Activated T-cell treated with anti-CD3 and anti-CD28 coated beads, Interleukin-2, amount 50 U/mL, for 24 hours (primary cell): ENCODE data around the gene ADAM12.
A peak's percentile ranks its signal among the peaks of the same experiment; 100 is the strongest.

ENCODE experiments used
- DNase-seq: peaks from one replicate; pipeline ENCODE4 v3.0.0-alpha.2; 2020
- H3K27ac Mint-ChIP-seq: 2 replicates; pipeline ENCODE4 v1.8.0; 2020; ENCODE audit warnings: mild to moderate bottlenecking, mixed read lengths
- H3K27me3 Mint-ChIP-seq: 2 replicates; pipeline ENCODE4 v1.8.0; 2020; ENCODE audit warnings: mixed read lengths
- H3K36me3 Mint-ChIP-seq: 2 replicates; pipeline ENCODE4 v1.8.0; 2020; ENCODE audit warnings: low read depth, mixed read lengths
- H3K4me1 Mint-ChIP-seq: 2 replicates; pipeline ENCODE4 v1.8.0; 2020; ENCODE audit warnings: low read depth, mixed read lengths
- H3K4me3 Mint-ChIP-seq: 2 replicates; pipeline ENCODE4 v1.8.0; 2020; ENCODE audit warnings: mild to moderate bottlenecking, moderate library complexity, mixed read lengths
- H3K9me3 Mint-ChIP-seq: 2 replicates; pipeline ENCODE4 v1.8.0; 2020; ENCODE audit warnings: mixed read lengths

Gene ADAM12, protein sequence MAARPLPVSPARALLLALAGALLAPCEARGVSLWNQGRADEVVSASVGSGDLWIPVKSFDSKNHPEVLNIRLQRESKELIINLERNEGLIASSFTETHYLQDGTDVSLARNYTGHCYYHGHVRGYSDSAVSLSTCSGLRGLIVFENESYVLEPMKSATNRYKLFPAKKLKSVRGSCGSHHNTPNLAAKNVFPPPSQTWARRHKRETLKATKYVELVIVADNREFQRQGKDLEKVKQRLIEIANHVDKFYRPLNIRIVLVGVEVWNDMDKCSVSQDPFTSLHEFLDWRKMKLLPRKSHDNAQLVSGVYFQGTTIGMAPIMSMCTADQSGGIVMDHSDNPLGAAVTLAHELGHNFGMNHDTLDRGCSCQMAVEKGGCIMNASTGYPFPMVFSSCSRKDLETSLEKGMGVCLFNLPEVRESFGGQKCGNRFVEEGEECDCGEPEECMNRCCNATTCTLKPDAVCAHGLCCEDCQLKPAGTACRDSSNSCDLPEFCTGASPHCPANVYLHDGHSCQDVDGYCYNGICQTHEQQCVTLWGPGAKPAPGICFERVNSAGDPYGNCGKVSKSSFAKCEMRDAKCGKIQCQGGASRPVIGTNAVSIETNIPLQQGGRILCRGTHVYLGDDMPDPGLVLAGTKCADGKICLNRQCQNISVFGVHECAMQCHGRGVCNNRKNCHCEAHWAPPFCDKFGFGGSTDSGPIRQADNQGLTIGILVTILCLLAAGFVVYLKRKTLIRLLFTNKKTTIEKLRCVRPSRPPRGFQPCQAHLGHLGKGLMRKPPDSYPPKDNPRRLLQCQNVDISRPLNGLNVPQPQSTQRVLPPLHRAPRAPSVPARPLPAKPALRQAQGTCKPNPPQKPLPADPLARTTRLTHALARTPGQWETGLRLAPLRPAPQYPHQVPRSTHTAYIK

GRCh38 chr10:126387931-126388911, at the start of gene ADAM12:
ADAM12 (minus strand) TSS chr10:126388477; CDS start chr10:126388145, 332 bp downstream.
- peaks cover 49% of the 10 kb centered on the region for H3K27me3 Mint-ChIP-seq
- no peak within 1 kb of the TSS for H3K27ac Mint-ChIP-seq
- H3K36me3 Mint-ChIP-seq = no peaks in the 10 kb centered on the region
- DNase-seq = no peak
- peak within 1 kb of the TSS; percentile 58 for H3K4me3 Mint-ChIP-seq
- H3K9me3 Mint-ChIP-seq = peaks cover 3% of the 10 kb centered on the region
- H3K4me1 Mint-ChIP-seq = peaks cover 8% of the 10 kb centered on the region

- peaks cover under 1% of the 10 kb centered on the region for H3K9me3 Mint-ChIP-seq
- no peak for DNase-seq
- H3K4me3 Mint-ChIP-seq = no peak overlapping the region
- no peaks in the 10 kb centered on the region for H3K4me1 Mint-ChIP-seq
- peaks cover 5% of the 10 kb centered on the region for H3K27me3 Mint-ChIP-seq
- H3K27ac Mint-ChIP-seq = no peak overlapping the region
- H3K36me3 Mint-ChIP-seq = no peaks in the 10 kb centered on the region
These were observed 49.5 kb upstream of the ADAM12 start for GRCh38 chr10:126437635-126438406.

- H3K4me1 Mint-ChIP-seq = no peaks in the 10 kb centered on the region
- DNase-seq = no peak
- peaks cover 4% of the 10 kb centered on the region for H3K9me3 Mint-ChIP-seq
- no peaks in the 10 kb centered on the region for H3K36me3 Mint-ChIP-seq
- no peak overlapping the region for H3K27ac Mint-ChIP-seq
- peaks cover 4% of the 10 kb centered on the region for H3K27me3 Mint-ChIP-seq
- H3K4me3 Mint-ChIP-seq = no peak overlapping the region
These were observed 46.0 kb upstream of the ADAM12 start for GRCh38 chr10:126434235-126434634.

DNA sequence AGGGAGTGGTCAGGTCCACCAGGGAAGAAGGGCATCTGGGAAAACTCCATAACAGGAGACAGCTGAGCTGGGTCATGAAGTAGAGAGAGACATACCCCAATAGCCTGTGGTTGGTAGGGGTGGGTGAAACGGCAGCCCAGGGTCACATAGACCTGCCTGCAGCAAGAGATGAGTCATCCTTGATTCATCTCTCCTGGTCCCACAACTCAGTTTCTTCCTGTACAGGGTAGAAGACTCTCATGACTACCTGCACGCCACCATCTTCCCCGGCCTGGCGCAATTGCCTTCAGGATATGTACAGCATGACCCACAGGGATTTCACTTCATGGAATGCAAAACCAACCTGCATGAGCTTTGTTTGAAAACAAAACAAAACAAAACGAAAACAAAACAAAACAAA, 45.1 kb upstream of the ADAM12 start:
- Mint-ChIP-seq H3K27ac (no peak overlapping the region), H3K27me3 (peaks cover 2% of the 10 kb centered on the region), H3K9me3 (peaks cover 4% of the 10 kb centered on the region), H3K4me1 (no peaks in the 10 kb centered on the region), H3K36me3 (no peaks in the 10 kb centered on the region), H3K4me3 (no peak overlapping the region)
- no peak for DNase-seq

- Mint-ChIP-seq H3K9me3 (peaks cover 4% of the 10 kb centered on the region), H3K4me1 (no peaks in the 10 kb centered on the region), H3K27ac (no peak overlapping the region), H3K27me3 (no peaks in the 10 kb centered on the region), H3K36me3 (no peaks in the 10 kb centered on the region), H3K4me3 (no peak overlapping the region)
- DNase-seq = no peak
These were observed 44.2 kb upstream of the ADAM12 start for GRCh38 chr10:126432507-126432906.

GRCh38 chr10:126431816-126432215, 43.5 kb upstream of the ADAM12 start:
- H3K36me3 Mint-ChIP-seq = no peaks in the 10 kb centered on the region
- no peak for DNase-seq

GRCh38 chr10:126430512-126430911, 42.2 kb upstream of the ADAM12 start:
- peaks cover 1% of the 10 kb centered on the region for H3K4me1 Mint-ChIP-seq
- no peak overlapping the region for H3K4me3 Mint-ChIP-seq
- no peak overlapping the region for H3K27ac Mint-ChIP-seq
- H3K27me3 Mint-ChIP-seq = no peaks in the 10 kb centered on the region
- no peak for DNase-seq
- H3K9me3 Mint-ChIP-seq = peaks cover 4% of the 10 kb centered on the region
- no peaks in the 10 kb centered on the region for H3K36me3 Mint-ChIP-seq

More at GRCh38 chr10:126431816-126432215, 43.5 kb upstream of the ADAM12 start:
- Mint-ChIP-seq H3K9me3 (peaks cover 4% of the 10 kb centered on the region), H3K27ac (no peak overlapping the region), H3K4me3 (no peak overlapping the region), H3K27me3 (no peaks in the 10 kb centered on the region), H3K4me1 (no peaks in the 10 kb centered on the region)

GRCh38 chr10:126429275-126429674, 41.0 kb upstream of the ADAM12 start:
- Mint-ChIP-seq H3K36me3 (no peaks in the 10 kb centered on the region), H3K4me1 (peaks cover 1% of the 10 kb centered on the region), H3K27ac (no peak overlapping the region), H3K9me3 (peaks cover 6% of the 10 kb centered on the region), H3K27me3 (no peaks in the 10 kb centered on the region), H3K4me3 (no peak overlapping the region)
- DNase-seq = no peak

GRCh38 chr10:126425489-126426065, 37.3 kb upstream of the ADAM12 start:
- Mint-ChIP-seq H3K27me3 (no peaks in the 10 kb centered on the region), H3K36me3 (no peaks in the 10 kb centered on the region), H3K4me1 (peaks cover 1% of the 10 kb centered on the region), H3K27ac (no peak overlapping the region), H3K4me3 (no peak overlapping the region), H3K9me3 (peaks cover 13% of the 10 kb centered on the region)
- DNase-seq = no peak

DNA sequence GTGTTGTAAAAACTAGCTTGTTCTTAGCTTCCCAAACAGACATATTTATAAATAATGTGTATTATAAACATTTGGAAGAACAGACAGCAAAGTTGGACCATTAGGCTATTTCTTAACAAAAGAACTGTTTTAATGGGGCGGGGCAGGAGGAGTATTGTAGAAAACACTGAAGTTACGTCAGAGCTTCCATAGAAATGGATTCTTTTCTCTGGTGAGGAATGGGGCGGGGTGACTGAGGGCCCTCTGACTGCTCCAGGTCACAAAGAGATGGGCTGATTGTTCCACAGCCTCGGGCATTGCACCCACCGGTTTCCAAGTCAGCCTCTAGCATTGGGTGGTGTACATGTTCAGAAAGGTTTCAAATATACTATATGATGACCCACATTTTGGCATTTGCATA, 36.8 kb upstream of the ADAM12 start:
- H3K27ac Mint-ChIP-seq = no peak overlapping the region
- DNase-seq = no peak
- no peaks in the 10 kb centered on the region for H3K27me3 Mint-ChIP-seq
- H3K4me1 Mint-ChIP-seq = peaks cover 1% of the 10 kb centered on the region
- H3K36me3 Mint-ChIP-seq = no peaks in the 10 kb centered on the region
- H3K9me3 Mint-ChIP-seq = peaks cover 13% of the 10 kb centered on the region
- H3K4me3 Mint-ChIP-seq = no peak overlapping the region

DNA sequence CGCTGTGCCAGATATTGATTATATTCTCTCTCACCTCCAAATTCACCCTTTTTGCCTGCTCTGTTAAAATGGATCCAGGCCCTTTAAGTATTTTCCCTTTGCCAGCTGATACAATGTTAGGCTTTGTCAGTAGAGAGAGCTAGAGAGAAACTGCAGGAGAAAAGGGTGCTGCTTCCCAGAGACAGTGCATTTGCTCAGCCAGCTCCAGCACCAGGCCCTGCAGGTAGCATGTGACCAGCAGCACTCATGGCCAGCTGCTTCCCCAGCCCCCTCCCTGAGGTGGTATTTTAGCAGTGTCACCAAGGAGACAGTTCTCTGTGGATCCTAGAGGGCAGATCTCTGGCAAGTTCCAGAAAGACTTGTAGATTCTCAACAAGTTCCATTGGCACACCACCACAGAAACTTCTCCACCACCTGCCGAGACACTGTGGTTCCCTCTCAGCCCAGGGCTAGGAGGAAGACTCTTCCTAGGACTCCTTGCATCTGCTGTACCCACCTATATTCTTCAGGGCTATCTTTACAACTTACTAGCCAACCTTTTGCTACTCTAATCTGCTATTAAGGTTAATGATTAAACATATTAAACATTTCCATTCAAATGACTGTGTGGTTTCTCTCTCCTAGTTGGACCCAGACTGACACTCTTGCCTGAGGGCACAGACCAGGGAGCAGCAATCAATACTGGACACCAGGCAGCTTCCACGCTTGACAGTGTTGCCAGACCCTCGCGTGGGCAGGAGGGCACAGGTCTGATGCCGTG, 35.6 kb upstream of the ADAM12 start:
- Mint-ChIP-seq H3K27ac (no peak overlapping the region), H3K9me3 (peaks cover 13% of the 10 kb centered on the region), H3K36me3 (no peaks in the 10 kb centered on the region), H3K27me3 (no peaks in the 10 kb centered on the region), H3K4me1 (peaks cover 1% of the 10 kb centered on the region), H3K4me3 (no peak overlapping the region)
- no peak for DNase-seq

- peaks cover 1% of the 10 kb centered on the region for H3K4me1 Mint-ChIP-seq
- H3K36me3 Mint-ChIP-seq = no peaks in the 10 kb centered on the region
- H3K27me3 Mint-ChIP-seq = no peaks in the 10 kb centered on the region
- no peak overlapping the region for H3K27ac Mint-ChIP-seq
- DNase-seq = no peak
- no peak overlapping the region for H3K4me3 Mint-ChIP-seq
- H3K9me3 Mint-ChIP-seq = peaks cover 13% of the 10 kb centered on the region
These were observed 34.3 kb upstream of the ADAM12 start for GRCh38 chr10:126422567-126422966.
